GM10248 (cell line): ENCODE data around the gene GPN3.
"Not testable (repeated sequence)": the region's sequence is repeated elsewhere in the genome, so short reads cannot be mapped to it uniquely, and the experiment has no call there.

ENCODE experiments used
- CTCF ChIA-PET: fragments of 300-600 bp; sonication (Branson Sonifier 250); formaldehyde crosslinking; extraction: SDS; loops from one replicate; lab custom pipeline; 2021; ENCODE audit warnings: antibody characterized with exemption; lab: Yijun Ruan, JAX
- POLR2A ChIA-PET: fragments of 350-650 bp; sonication (Branson Sonifier 250); formaldehyde crosslinking; extraction: SDS; loops from one replicate; lab custom pipeline; 2020; ENCODE audit warnings: antibody characterized with exemption; lab: Yijun Ruan, JAX
- DNase-seq: peaks from one replicate; pipeline ENCODE4 v3.0.0; 2012; ENCODE audit errors: extremely low spot score
- CTCF ChIP-seq: IDR thresholded peaks from 2 replicates; pipeline ENCODE4 v1.5.1; 2012; ENCODE audit warnings: mild to moderate bottlenecking, low read depth; ENCODE audit errors: extremely low read depth, missing control alignments, control extremely low read depth

The GPN3 gene

DNA sequence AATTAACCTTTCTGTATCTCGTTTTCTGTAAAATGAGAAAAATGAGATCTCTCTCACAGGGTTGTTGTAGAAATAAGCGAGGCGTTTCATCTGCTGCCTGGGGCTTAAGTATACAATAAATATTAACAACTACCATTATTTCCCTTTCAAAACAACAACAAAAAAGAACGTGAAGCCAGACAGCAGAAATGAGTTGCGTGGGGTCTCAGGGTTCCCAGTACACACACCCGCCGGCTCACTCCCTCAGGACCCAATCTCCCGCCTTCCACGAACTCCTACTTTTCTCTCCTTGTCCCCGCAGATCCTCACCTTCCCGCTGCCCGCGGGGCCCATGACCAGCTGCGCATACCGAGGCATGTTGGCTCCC is 227 bp downstream of the GPN3 start:
- ChIA-PET POLR2A (interaction anchor here (0.6 to 2.0 kb wide), 7 partner anchors 11 to 146 kb away, joined by 3 to 7 read pairs (median 3); partner anchors contain the start of gene ARPC3), CTCF (interaction anchor here (0.7 to 6.3 kb wide), 26 partner anchors 10 to 430 kb away, joined by 3 to 71 read pairs (median 5); partner anchors contain the start of genes ARPC3, RAD9B, TCTN1 and VPS29)
- no peak for DNase-seq
- TF ChIP-seq CTCF, result no peak

GRCh38 chr12:110466791-110467190 is 1.3 kb downstream of the GPN3 start:
- ChIA-PET CTCF (interaction anchor here (4.9 to 6.3 kb wide), 3 partner anchors 10 to 134 kb away, joined by 40 to 71 read pairs (median 58); partner anchors contain the start of gene ARPC3), POLR2A (interaction anchor here (2.0 kb wide), 1 partner anchor 134 kb away, joined by 6 read pairs; no protein-coding TSS in a partner anchor)
- no peak for DNase-seq
- no peak for TF ChIP-seq CTCF

GRCh38 chr12:110465765-110466164 is 2.3 kb downstream of the GPN3 start:
- ChIA-PET CTCF (interaction anchor here (0.6 to 6.3 kb wide), 4 partner anchors 9 to 135 kb away, joined by 3 to 71 read pairs (median 49); partner anchors contain the start of gene ARPC3), POLR2A (interaction anchor here (0.7 kb wide), 1 partner anchor 239 kb away, joined by 3 read pairs; no protein-coding TSS in a partner anchor)
- not testable (repeated sequence) for DNase-seq

- CTCF ChIA-PET, result interaction anchor here (5.3 kb wide), 1 partner anchor 8 kb away, joined by 40 read pairs; no protein-coding TSS in a partner anchor
- DNase-seq, result no peak
- no peak for TF ChIP-seq CTCF
- POLR2A ChIA-PET, result no interaction called here
Measured at GRCh38 chr12:110465024-110465423, 3.0 kb downstream of the GPN3 start.

DNA sequence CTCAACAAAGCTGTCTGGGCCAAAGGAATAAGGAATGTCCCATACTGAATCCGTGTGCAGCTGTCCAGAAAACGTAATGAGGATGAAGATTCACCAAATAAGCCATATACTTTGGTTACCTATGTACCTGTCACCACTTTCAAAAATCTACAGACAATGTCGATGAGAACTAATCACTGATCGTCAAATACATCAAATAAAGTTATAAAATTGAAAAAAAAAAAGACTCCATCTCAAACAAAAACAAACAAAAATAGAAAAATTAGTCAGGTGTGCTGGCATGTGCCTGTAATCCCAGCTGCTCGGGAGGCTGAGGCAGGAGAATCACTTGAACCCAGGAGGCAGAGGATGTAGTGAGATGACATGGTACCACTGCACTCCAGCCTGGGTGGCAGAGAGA is 6.9 kb downstream of the GPN3 start:
- CTCF ChIA-PET, result interaction anchor here (1.7 to 3.8 kb wide), 2 partner anchors 8 to 11 kb away, joined by 5 to 22 read pairs; partner anchors contain the start of gene ARPC3
- DNase-seq, POLR2A ChIA-PET: not testable (repeated sequence)

GRCh38 chr12:110458756-110459155 is 9.3 kb downstream of the GPN3 start:
- CTCF ChIA-PET, result interaction anchor here (1.4 to 5.1 kb wide), 4 partner anchors 9 to 219 kb away, joined by 3 to 40 read pairs (median 9); partner anchors contain the start of genes ARPC3, FAM216A and GPN3
- DNase-seq, result no peak
- POLR2A ChIA-PET, result interaction anchor here (1.0 kb wide), 1 partner anchor 126 kb away, joined by 4 read pairs; no protein-coding TSS in a partner anchor
- TF ChIP-seq CTCF, result no peak

- DNase-seq, result no peak
- ChIA-PET POLR2A (no interaction called here), CTCF (interaction anchor here (1.0 to 8.8 kb wide), 4 partner anchors 8 to 434 kb away, joined by 5 to 141 read pairs (median 32); partner anchors contain the start of genes FAM216A and GPN3)
- no peak for TF ChIP-seq CTCF
Measured at GRCh38 chr12:110453569-110454296, 14.3 kb downstream of the GPN3 start.
